Measurements from ENCODE around the gene SRCAP.

GRCh38 chr16:30697264-30698138 lies 1.5 kb upstream of the SRCAP start:
- TF ChIP-seq CTCF (IDR thresholded peaks at IDR 0.05) (no peak), POLR2A (IDR thresholded peaks at IDR 0.05) (no peak)
